ENCODE results near the gene LAPTM5. TPM values are rescaled to one million over a fixed set of nuclear protein-coding genes. Genes with fewer than 3 reads are reported as not detected.

Gene LAPTM5
- total and polyA plus RNA-seq, 4 experiments from 2014 or later: 563 to 851 (median 598) TPM

DNA sequence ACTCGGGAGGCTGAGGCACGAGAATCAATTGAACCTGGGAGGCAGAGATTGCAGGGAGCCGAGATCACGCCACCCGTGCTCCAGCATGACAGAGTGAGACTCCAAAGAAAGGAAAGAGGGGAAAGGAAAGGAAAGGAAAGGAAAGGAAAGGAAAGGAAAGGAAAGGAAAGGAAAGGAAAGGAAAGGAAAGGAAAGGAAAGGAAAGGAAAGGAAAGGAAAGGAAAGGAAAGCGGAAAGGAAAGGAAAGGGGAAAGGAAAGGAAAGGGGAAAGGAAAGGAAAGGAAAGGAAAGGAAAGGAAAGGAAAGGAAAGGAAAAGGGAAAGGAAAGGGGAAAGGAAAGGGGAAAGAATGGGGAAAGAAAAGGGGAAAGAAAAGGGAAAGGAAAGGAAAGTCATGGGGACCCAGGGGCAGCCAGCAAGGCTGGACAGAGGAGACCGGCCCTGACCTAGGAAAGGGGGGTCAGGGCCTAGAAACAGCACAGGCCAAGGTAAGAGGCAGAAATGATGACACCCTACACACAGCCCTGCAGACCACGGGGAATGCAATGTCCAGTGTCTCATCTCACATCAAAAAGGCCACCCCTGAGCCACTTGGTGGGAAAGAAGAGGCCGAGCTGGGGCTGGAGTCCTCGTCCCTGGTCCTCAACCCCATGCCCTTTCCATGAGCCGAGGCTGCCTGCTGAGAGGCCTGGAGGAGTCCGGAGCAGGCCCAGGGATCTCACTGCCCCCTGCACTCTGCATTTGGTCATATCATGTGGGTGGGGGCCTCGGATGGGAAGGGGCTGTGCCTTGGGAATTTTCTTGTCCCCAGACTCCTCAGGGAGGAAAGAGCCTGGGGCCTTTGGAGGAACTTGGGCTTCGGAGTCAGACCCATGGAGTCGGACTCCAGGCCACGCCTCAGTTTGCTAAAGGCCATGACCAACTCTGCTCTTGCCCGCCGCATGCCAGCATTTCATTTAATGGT lies 18.8 kb upstream of the LAPTM5 start:
- H3K27me3 ChIP-seq (ENCODE audit: insufficient read depth, low read length): no peaks in the 10 kb centered on the region
- no peak overlapping the region for H3K4me3 Mint-ChIP-seq
- peaks cover 10% of the 10 kb centered on the region for H3K4me1 ChIP-seq (ENCODE audit: insufficient read depth, low read length)
- peaks cover 3 to 11% (median 7%) of the 10 kb centered on the region in 4 donors for H3K4me1 Mint-ChIP-seq
- ChIA-PET POLR2A (ENCODE audit: partially characterized antibody) (interaction anchor here (1.1 to 7.7 kb wide), 4 partner anchors 13 to 57 kb away, joined by 3 to 188 read pairs (median 4); no protein-coding TSS in a partner anchor), CTCF (ENCODE audit: partially characterized antibody) (interaction anchor here (4.8 to 16.2 kb wide), 2 partner anchors 34 to 55 kb away, joined by 76 to 687 read pairs; partner anchors contain the start of gene MATN1)
- H3K36me3 Mint-ChIP-seq: no peaks in the 10 kb centered on the region
- no peak for DNase-seq
- no peak overlapping the region for H3K27ac ChIP-seq (ENCODE audit: low read depth, low read length)
- H3K27ac Mint-ChIP-seq: no peak overlapping the region
- H3K9me3 Mint-ChIP-seq: no peaks in the 10 kb centered on the region
- no peak overlapping the region for H3K4me3 ChIP-seq (ENCODE audit: low read length in 2 of 2)
- no peaks in the 10 kb centered on the region for H3K9me3 ChIP-seq (ENCODE audit: control insufficient read depth in 1 of 2, low read length in 2 of 2)
- H3K36me3 ChIP-seq (ENCODE audit: insufficient read depth, low read length): no peaks in the 10 kb centered on the region
- H3K27me3 Mint-ChIP-seq: no peaks in the 10 kb centered on the region
- intact Hi-C loops (cut with micrococcal nuclease): no loop called here

DNA sequence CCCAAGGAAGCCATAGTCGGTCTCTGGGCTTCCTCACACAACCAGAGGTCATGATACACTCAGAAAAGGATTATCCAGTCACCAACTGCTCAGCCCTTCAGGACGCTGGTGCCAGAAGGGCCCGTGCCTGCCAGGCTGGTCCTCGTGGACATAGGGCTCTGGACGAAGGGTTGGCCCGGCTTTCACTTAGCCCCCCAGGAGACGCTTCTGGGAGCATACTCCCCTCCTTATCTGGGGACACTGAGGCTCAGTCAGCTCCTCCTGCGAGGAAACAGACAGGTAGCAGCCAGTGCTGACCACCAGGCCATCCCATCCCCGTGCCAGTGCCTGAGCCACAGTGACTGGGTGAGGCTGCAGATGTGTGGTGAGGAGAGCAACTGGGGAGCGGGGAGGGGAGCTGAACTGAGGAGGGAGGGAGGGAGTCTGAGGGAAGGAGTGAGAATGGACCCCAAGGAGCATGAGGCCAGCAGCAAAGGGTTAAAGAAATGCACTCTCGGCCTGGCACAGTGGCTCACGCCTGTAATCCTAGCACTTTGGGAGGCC lies 17.9 kb upstream of the LAPTM5 start:
- no peak overlapping the region for H3K4me3 ChIP-seq (ENCODE audit: low read length in 2 of 2)
- no peak overlapping the region for H3K4me3 Mint-ChIP-seq
- H3K9me3 ChIP-seq (ENCODE audit: control insufficient read depth in 1 of 2, low read length in 2 of 2): no peaks in the 10 kb centered on the region
- peaks cover 3 to 11% (median 7%) of the 10 kb centered on the region in 4 donors for H3K4me1 Mint-ChIP-seq
- H3K9me3 Mint-ChIP-seq: no peaks in the 10 kb centered on the region
- H3K27ac Mint-ChIP-seq: peak overlapping the region in 1 of 7 donors; percentile 36
- no peak for DNase-seq
- H3K27me3 ChIP-seq (ENCODE audit: insufficient read depth, low read length): no peaks in the 10 kb centered on the region
- H3K36me3 ChIP-seq (ENCODE audit: insufficient read depth, low read length): no peaks in the 10 kb centered on the region
- H3K4me1 ChIP-seq (ENCODE audit: insufficient read depth, low read length): peaks cover 10% of the 10 kb centered on the region
- ChIA-PET CTCF (ENCODE audit: partially characterized antibody) (no interaction called here), POLR2A (ENCODE audit: partially characterized antibody) (no interaction called here)
- H3K36me3 Mint-ChIP-seq: no peaks in the 10 kb centered on the region
- H3K27ac ChIP-seq (ENCODE audit: low read depth, low read length): no peak overlapping the region
- H3K27me3 Mint-ChIP-seq: no peaks in the 10 kb centered on the region
- intact Hi-C loops (cut with micrococcal nuclease): no loop called here

DNA sequence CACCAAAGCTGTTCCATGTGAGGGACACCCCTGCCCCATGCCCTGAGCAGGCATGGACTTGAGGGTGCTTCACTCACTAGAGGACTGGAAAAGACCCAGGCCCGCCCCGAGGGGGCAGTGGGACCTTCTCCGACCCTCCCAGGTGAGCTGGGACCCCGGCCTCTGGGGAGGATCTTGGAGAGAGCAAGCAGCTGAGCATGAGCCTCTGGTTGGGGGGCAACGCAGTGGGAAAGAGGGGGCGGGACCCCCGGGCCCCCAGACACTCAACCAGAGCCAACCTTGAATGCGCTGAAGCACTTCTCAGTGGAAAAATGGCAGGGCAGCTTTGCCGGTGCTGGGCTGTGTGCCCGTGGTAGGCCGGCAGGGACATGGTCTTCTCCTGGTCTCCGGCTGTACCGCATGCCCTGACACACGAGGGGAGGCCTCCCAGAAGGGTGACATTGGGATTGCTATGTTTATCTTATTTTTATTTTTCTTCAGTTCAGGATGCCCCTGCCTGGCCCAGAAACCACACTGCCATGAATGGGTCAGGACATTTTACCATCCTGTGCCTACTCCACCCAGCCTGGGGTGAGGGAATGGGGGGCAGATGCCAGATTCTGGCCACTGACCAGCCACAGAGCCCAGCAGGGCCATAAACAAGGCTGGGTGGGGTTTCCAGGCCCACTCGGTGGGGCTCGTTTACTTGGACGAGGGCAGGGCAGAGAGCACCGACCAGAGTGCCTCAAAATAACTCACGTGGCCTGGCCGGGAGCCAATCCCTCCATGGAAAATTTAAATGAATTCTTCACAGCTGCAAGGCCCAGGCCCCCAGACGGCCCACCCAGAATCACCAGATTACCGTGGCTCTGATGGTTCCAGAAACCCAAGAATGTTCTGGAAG lies 17.2 kb upstream of the LAPTM5 start:
- Mint-ChIP-seq H3K27ac (no peak overlapping the region), H3K4me3 (no peak overlapping the region), H3K4me1 (peaks cover 3 to 11% (median 7%) of the 10 kb centered on the region in 4 donors), H3K9me3 (no peaks in the 10 kb centered on the region), H3K27me3 (no peaks in the 10 kb centered on the region), H3K36me3 (no peaks in the 10 kb centered on the region)
- DNase-seq: no peak
- CTCF ChIA-PET (ENCODE audit: partially characterized antibody): interaction anchor here (1.3 kb wide), 1 partner anchor 56 kb away, joined by 3 read pairs; no protein-coding TSS in a partner anchor
- peaks cover 8% of the 10 kb centered on the region for H3K4me1 ChIP-seq (ENCODE audit: insufficient read depth, low read length)
- no peaks in the 10 kb centered on the region for H3K27me3 ChIP-seq (ENCODE audit: insufficient read depth, low read length)
- intact Hi-C loops (cut with micrococcal nuclease): no loop called here
- no peaks in the 10 kb centered on the region for H3K9me3 ChIP-seq (ENCODE audit: control insufficient read depth in 1 of 2, low read length in 2 of 2)
- H3K4me3 ChIP-seq (ENCODE audit: low read length in 2 of 2): no peak overlapping the region
- H3K27ac ChIP-seq (ENCODE audit: low read depth, low read length): no peak overlapping the region
- H3K36me3 ChIP-seq (ENCODE audit: insufficient read depth, low read length): no peaks in the 10 kb centered on the region
- POLR2A ChIA-PET (ENCODE audit: partially characterized antibody): no interaction called here

DNA sequence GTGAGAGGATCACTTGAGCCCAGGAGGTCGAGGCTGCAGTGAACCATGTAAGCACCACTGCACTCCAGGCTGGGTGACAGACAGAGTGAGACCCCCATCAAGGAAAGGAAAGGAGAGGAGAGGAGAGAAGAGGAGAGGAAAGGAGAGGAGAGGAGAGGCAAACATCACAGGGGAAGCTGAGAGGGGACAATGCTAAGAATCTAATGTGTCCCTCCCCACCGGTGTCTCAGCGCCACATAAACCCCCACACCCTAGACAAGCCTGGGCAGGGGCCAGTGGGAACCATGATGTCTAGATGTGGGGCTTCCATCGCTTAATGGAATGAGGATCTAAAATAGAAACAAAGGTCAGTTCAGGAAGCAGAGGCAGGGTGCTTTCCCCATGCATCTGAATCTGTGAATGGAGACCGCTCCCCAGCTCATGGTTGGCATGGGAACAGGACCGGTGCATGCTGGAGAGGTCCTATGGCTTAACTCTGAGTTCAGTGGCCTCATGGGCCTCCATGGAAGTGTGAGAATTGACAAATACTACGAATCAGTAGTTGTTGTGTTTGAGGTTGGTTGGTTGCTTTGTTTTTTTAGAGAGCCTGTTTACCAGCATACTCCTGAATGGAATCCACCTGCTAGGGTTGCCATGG lies 16.3 kb upstream of the LAPTM5 start:
- H3K27me3 Mint-ChIP-seq: no peaks in the 10 kb centered on the region
- Histone ChIP-seq H3K4me3 (ENCODE audit: low read length in 2 of 2) (no peak overlapping the region), H3K27me3 (ENCODE audit: insufficient read depth, low read length) (no peaks in the 10 kb centered on the region), H3K9me3 (ENCODE audit: control insufficient read depth in 1 of 2, low read length in 2 of 2) (no peaks in the 10 kb centered on the region), H3K36me3 (ENCODE audit: insufficient read depth, low read length) (no peaks in the 10 kb centered on the region), H3K4me1 (ENCODE audit: insufficient read depth, low read length) (no peaks in the 10 kb centered on the region), H3K27ac (ENCODE audit: low read depth, low read length) (no peak overlapping the region)
- ChIA-PET CTCF (ENCODE audit: partially characterized antibody) (interaction anchor here (1.3 kb wide), 1 partner anchor 55 kb away, joined by 3 read pairs; no protein-coding TSS in a partner anchor), POLR2A (ENCODE audit: partially characterized antibody) (interaction anchor here (1.1 to 2.1 kb wide), 2 partner anchors 23 to 55 kb away, joined by 3 to 7 read pairs; no protein-coding TSS in a partner anchor)
- H3K9me3 Mint-ChIP-seq: no peaks in the 10 kb centered on the region
- no peak overlapping the region for H3K27ac Mint-ChIP-seq
- intact Hi-C loops (cut with micrococcal nuclease): no loop called here
- H3K4me1 Mint-ChIP-seq: peaks cover 0 to 2% (median 2%) of the 10 kb centered on the region in 4 donors
- H3K4me3 Mint-ChIP-seq: no peak overlapping the region
- DNase-seq: no peak
- H3K36me3 Mint-ChIP-seq: no peaks in the 10 kb centered on the region

DNA sequence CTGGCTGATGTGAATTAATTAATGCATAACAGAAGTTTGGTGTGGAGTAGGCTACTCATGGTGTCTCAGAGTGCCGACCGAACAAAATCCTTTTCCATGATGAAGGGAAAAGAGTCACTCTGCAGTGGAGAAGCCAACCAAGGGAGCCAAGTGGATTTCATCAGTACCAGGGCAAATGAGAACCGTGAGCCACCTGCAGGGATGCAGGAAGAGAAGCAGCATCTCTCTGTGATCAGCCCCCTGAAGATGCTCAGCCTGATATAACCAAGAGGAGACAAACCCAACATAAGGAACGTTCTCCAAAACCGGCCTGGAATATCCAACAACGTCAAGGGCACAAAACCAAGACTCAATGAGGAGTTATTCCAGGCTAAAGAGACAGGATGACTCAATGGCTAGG lies 13.4 kb upstream of the LAPTM5 start:
- Histone ChIP-seq H3K9me3 (ENCODE audit: control insufficient read depth in 1 of 2, low read length in 2 of 2) (no peaks in the 10 kb centered on the region), H3K36me3 (ENCODE audit: insufficient read depth, low read length) (no peaks in the 10 kb centered on the region), H3K27ac (ENCODE audit: low read depth, low read length) (no peak overlapping the region), H3K4me3 (ENCODE audit: low read length in 2 of 2) (no peak overlapping the region), H3K4me1 (ENCODE audit: insufficient read depth, low read length) (peaks cover 5% of the 10 kb centered on the region), H3K27me3 (ENCODE audit: insufficient read depth, low read length) (no peaks in the 10 kb centered on the region)
- ChIA-PET POLR2A (ENCODE audit: partially characterized antibody) (no interaction called here), CTCF (ENCODE audit: partially characterized antibody) (interaction anchor here (1.1 kb wide), 1 partner anchor 9 kb away, joined by 3 read pairs; no protein-coding TSS in a partner anchor)
- Mint-ChIP-seq H3K9me3 (no peaks in the 10 kb centered on the region), H3K4me1 (peaks cover 5 to 11% (median 9%) of the 10 kb centered on the region in 4 donors), H3K27me3 (no peaks in the 10 kb centered on the region), H3K4me3 (no peak overlapping the region), H3K36me3 (no peaks in the 10 kb centered on the region), H3K27ac (no peak overlapping the region)
- intact Hi-C loops (cut with micrococcal nuclease): no loop called here
- no peak for DNase-seq

DNA sequence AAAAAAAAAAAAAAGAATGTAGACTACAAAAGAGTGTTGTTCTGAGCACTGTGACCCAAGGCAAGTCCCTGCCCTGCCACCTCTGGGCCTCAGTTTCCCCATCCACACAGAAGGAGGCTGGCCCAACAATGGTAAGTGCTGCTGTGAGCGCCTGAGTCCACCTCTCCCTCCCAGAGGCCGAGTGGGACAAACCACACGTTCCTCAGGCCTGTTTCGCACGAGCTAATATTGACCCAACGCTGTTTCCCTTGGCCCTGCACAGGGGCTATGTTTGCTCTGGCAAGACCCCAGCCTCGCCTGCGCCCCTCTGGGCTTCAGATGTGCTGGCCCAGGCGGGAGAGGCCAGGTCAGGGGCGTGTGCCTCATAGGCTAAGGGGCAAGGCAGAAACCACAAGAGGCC lies 12.6 kb upstream of the LAPTM5 start:
- H3K9me3 ChIP-seq (ENCODE audit: control insufficient read depth in 1 of 2, low read length in 2 of 2): no peaks in the 10 kb centered on the region
- H3K27ac ChIP-seq (ENCODE audit: low read depth, low read length): no peak overlapping the region
- H3K4me3 ChIP-seq (ENCODE audit: low read length in 2 of 2): no peak overlapping the region
- Mint-ChIP-seq H3K4me1 (peaks cover 6 to 18% (median 15%) of the 10 kb centered on the region in 4 donors), H3K27me3 (no peaks in the 10 kb centered on the region), H3K9me3 (no peaks in the 10 kb centered on the region), H3K36me3 (no peaks in the 10 kb centered on the region), H3K27ac (no peak overlapping the region), H3K4me3 (no peak overlapping the region)
- no peak for DNase-seq
- H3K4me1 ChIP-seq (ENCODE audit: insufficient read depth, low read length): peaks cover 14% of the 10 kb centered on the region
- H3K27me3 ChIP-seq (ENCODE audit: insufficient read depth, low read length): no peaks in the 10 kb centered on the region
- ChIA-PET POLR2A (ENCODE audit: partially characterized antibody) (no interaction called here), CTCF (ENCODE audit: partially characterized antibody) (interaction anchor here (1.1 kb wide), 1 partner anchor 10 kb away, joined by 3 read pairs; no protein-coding TSS in a partner anchor)
- no peaks in the 10 kb centered on the region for H3K36me3 ChIP-seq (ENCODE audit: insufficient read depth, low read length)
- intact Hi-C loops (cut with micrococcal nuclease): no loop called here

Data from CD4-positive, alpha-beta memory T cell (primary cell).